H9 (cell line): ENCODE measurements around the gene VOPP1. TPM values are rescaled to one million over a fixed set of nuclear protein-coding genes. Genes with fewer than 3 reads are reported as not detected.
"Not testable (repeated sequence)": the region's sequence is repeated elsewhere in the genome, so short reads cannot be mapped to it uniquely, and the experiment has no call there.

ENCODE experiments used
- DNase-seq: peaks from one replicate; pipeline ENCODE4 v3.0.0-alpha.2; 2017
- H2AFZ ChIP-seq: one replicate; pipeline ENCODE4 v1.6.1; 2013; ENCODE audit warnings: mild to moderate bottlenecking, low read length, control low read depth, moderate library complexity
- H2AK5ac ChIP-seq: 2 replicates; pipeline ENCODE4 v1.6.1; 2013; ENCODE audit warnings: low read length, control low read depth, mixed read lengths; ENCODE audit not compliant: insufficient read length
- H2BK120ac ChIP-seq: one replicate; pipeline ENCODE4 v1.6.1; 2013; ENCODE audit warnings: low read depth, mild to moderate bottlenecking, low read length, control low read depth, inconsistent platforms; ENCODE audit not compliant: poor library complexity, severe bottlenecking
- H2BK12ac ChIP-seq: 2 replicates; pipeline ENCODE4 v1.6.1; 2013; ENCODE audit warnings: low read length, control low read depth, mixed read lengths, low read depth; ENCODE audit not compliant: insufficient read length
- H2BK15ac ChIP-seq: 2 replicates; pipeline ENCODE4 v1.6.1; 2013; ENCODE audit warnings: low read depth, low read length, control low read depth
- H2BK20ac ChIP-seq: one replicate; pipeline ENCODE4 v1.6.1; 2013; ENCODE audit warnings: low read depth, mild to moderate bottlenecking, low read length, control low read depth, inconsistent platforms; ENCODE audit not compliant: poor library complexity, severe bottlenecking
- H2BK5ac ChIP-seq: 2 replicates; pipeline ENCODE4 v1.6.1; 2013; ENCODE audit warnings: low read length, control low read depth, mixed read lengths; ENCODE audit not compliant: insufficient read length
- H3K14ac ChIP-seq: 2 replicates; pipeline ENCODE4 v1.6.1; 2013; ENCODE audit warnings: low read length, control low read depth; ENCODE audit not compliant: insufficient read depth
- H3K18ac ChIP-seq: 2 replicates; pipeline ENCODE4 v1.6.1; 2013; ENCODE audit warnings: low read depth, mild to moderate bottlenecking, mixed read lengths, low read length, control low read depth; ENCODE audit not compliant: insufficient read length
- H3K23ac ChIP-seq: 2 replicates; pipeline ENCODE4 v1.6.1; 2013; ENCODE audit warnings: low read length, control low read depth, mixed read lengths, low read depth; ENCODE audit not compliant: insufficient read length
- H3K23me2 ChIP-seq: 2 replicates; pipeline ENCODE4 v1.6.1; 2013; ENCODE audit warnings: low read depth, mild to moderate bottlenecking, mixed read lengths, low read length, control low read depth; ENCODE audit not compliant: insufficient read length, poor library complexity, severe bottlenecking
- H3K27ac ChIP-seq: 2 replicates; pipeline ENCODE4 v1.5.1; 2013; ENCODE audit warnings: low read length, control low read depth, mixed read lengths, low read depth; ENCODE audit not compliant: insufficient read length
- H3K27me3 ChIP-seq: 2 replicates; pipeline ENCODE4 v1.6.1; 2013; ENCODE audit warnings: low read length, control low read depth, inconsistent platforms; ENCODE audit not compliant: insufficient read depth
- H3K4ac ChIP-seq: 2 replicates; pipeline ENCODE4 v1.6.1; 2013; ENCODE audit warnings: low read depth, mild to moderate bottlenecking, control low read depth, inconsistent platforms, low read length, moderate library complexity
- H3K4me1 ChIP-seq: 2 replicates; pipeline ENCODE4 v1.6.1; 2013; ENCODE audit warnings: low read length, control low read depth, inconsistent platforms; ENCODE audit not compliant: insufficient read depth
- H3K4me2 ChIP-seq: 2 replicates; pipeline ENCODE4 v1.6.1; 2013; ENCODE audit warnings: low read length, control low read depth, mixed read lengths; ENCODE audit not compliant: insufficient read length, insufficient read depth
- H3K56ac ChIP-seq: 2 replicates; pipeline ENCODE4 v1.6.1; 2013; ENCODE audit warnings: low read depth, mild to moderate bottlenecking, mixed read lengths, low read length, control low read depth; ENCODE audit not compliant: insufficient read length
- H3K79me1 ChIP-seq: 2 replicates; pipeline ENCODE4 v1.6.1; 2013; ENCODE audit warnings: low read depth, mild to moderate bottlenecking, moderate library complexity, low read length, control low read depth, inconsistent platforms; ENCODE audit not compliant: insufficient read depth, poor library complexity, severe bottlenecking
- H3K79me2 ChIP-seq: 2 replicates; pipeline ENCODE4 v1.6.1; 2013; ENCODE audit warnings: low read length, control low read depth, inconsistent platforms; ENCODE audit not compliant: insufficient read depth
- H3K9ac ChIP-seq: 2 replicates; pipeline ENCODE4 v1.6.1; 2013; ENCODE audit warnings: low read length, control low read depth, mixed read lengths; ENCODE audit not compliant: insufficient read length; ENCODE audit errors: extremely low read depth
- H3K9me3 ChIP-seq: one replicate; pipeline ENCODE4 v1.6.1; 2013; ENCODE audit warnings: low read depth, low read length, inconsistent platforms; ENCODE audit not compliant: control insufficient read depth
- H3T11ph ChIP-seq: one replicate; pipeline ENCODE4 v1.6.1; 2013; ENCODE audit warnings: mild to moderate bottlenecking, low read length, control low read depth, inconsistent platforms
- H4K20me1 ChIP-seq: one replicate; pipeline ENCODE4 v1.6.1; 2013; ENCODE audit not compliant: control insufficient read depth, insufficient read length, insufficient read depth
- H4K5ac ChIP-seq: 2 replicates; pipeline ENCODE4 v1.6.1; 2013; ENCODE audit warnings: low read depth, mild to moderate bottlenecking, mixed read lengths, low read length, control low read depth; ENCODE audit not compliant: insufficient read length
- H4K8ac ChIP-seq: replicated peaks from 2 replicates; pipeline ENCODE4 v1.6.1; 2013; ENCODE audit warnings: low read length, control low read depth, mixed read lengths, low read depth; ENCODE audit not compliant: insufficient read length
- H4K91ac ChIP-seq: 2 replicates; pipeline ENCODE4 v1.6.1; 2013; ENCODE audit warnings: low read depth, mild to moderate bottlenecking, moderate library complexity, mixed read lengths, low read length, control low read depth; ENCODE audit not compliant: insufficient read length
- H3K27ac Mint-ChIP-seq, 3 experiments: 2 replicates in 2 of 3; 3 replicates in 1 of 3; pipeline ENCODE4 v1.8.0; 2020 to 2021; ENCODE audit warnings: mixed read lengths in 3 of 3, mild to moderate bottlenecking in 1 of 3, moderate library complexity in 1 of 3
- H3K27me3 Mint-ChIP-seq: 2 replicates; pipeline ENCODE4 v1.8.0; 2021; ENCODE audit warnings: low read depth, mild to moderate bottlenecking, moderate library complexity, mixed read lengths
- H3K36me3 Mint-ChIP-seq, 3 experiments: 2 replicates in 2 of 3; 3 replicates in 1 of 3; pipeline ENCODE4 v1.8.0; 2020 to 2021; ENCODE audit warnings: low read depth in 3 of 3, mixed read lengths in 3 of 3; ENCODE audit not compliant: insufficient read depth in 1 of 3
- H3K4me1 Mint-ChIP-seq, 2 experiments: 2 replicates each; pipeline ENCODE4 v1.8.0; 2020; ENCODE audit warnings: mixed read lengths in 2 of 2
- H3K4me3 Mint-ChIP-seq, 2 experiments: 2 replicates in 1 of 2; 3 replicates in 1 of 2; pipeline ENCODE4 v1.8.0; 2020 to 2021; ENCODE audit warnings: mild to moderate bottlenecking in 2 of 2, mixed read lengths in 2 of 2, moderate library complexity in 1 of 2
- H3K9me3 Mint-ChIP-seq, 2 experiments: 2 replicates in 1 of 2; 3 replicates in 1 of 2; pipeline ENCODE4 v1.8.0; 2020; ENCODE audit warnings: mild to moderate bottlenecking in 2 of 2, mixed read lengths in 2 of 2, moderate library complexity in 1 of 2
- CTCF ChIP-seq: fragments of 200-600 bp; sonication (generic); conservative IDR thresholded peaks from 3 replicates; pipeline ENCODE4 v1.8.0; 2021; ENCODE audit warnings: antibody characterized with exemption, mild to moderate bottlenecking
- WGBS: extraction: QIAGEN DNeasy Blood & Tissue Kit; methylation state at CpG from one replicate; pipeline ENCODE4 v1.1.7; 2013; ENCODE audit warnings: missing lambda C conversion rate, low lambda C conversion rate, mixed read lengths; ENCODE audit not compliant: insufficient read length; ENCODE audit errors: extremely low coverage; 5-methylcytosine and 5-hydroxymethylcytosine counted together
- total RNA-seq: library from RNA; stranded (reverse); gene quantifications from 2 replicates; pipeline ENCODE4 v1.2.1, GENCODE V29; 2021

VOPP1 gene
- total RNA-seq, 1 experiment from 2014 or later = 55.7 TPM

GRCh38 chr7:55618913-55619312 lies 46.6 kb upstream of the VOPP1 start:
- Mint-ChIP-seq H3K4me1 (no peaks in the 10 kb centered on the region), H3K9me3 (peaks cover 58 to 69% of the 10 kb centered on the region in 2 experiments), H3K27ac (no peak overlapping the region), H3K36me3 (peaks cover 4 to 8% (median 5%) of the 10 kb centered on the region in 3 experiments; a peak in 4 of 7 replicates), H3K27me3 (peaks cover 8% of the 10 kb centered on the region), H3K4me3 (no peak overlapping the region)
- no peak for TF ChIP-seq CTCF
- Histone ChIP-seq H3K4me2 (no peak overlapping the region), H3K27ac (no peak overlapping the region), H2BK120ac (no peak overlapping the region), H2AK5ac (no peak overlapping the region), H4K20me1 (no peaks in the 10 kb centered on the region), H3K27me3 (no peaks in the 10 kb centered on the region), H3K23ac (no peak overlapping the region), H2BK15ac (no peak overlapping the region), H3K23me2 (no peaks in the 10 kb centered on the region), H2AFZ (no peak overlapping the region), H3K79me1 (no peaks in the 10 kb centered on the region), H2BK5ac (no peak overlapping the region), H4K91ac (no peak overlapping the region), H3K56ac (no peak overlapping the region), H3K14ac (no peak overlapping the region), H3K79me2 (no peaks in the 10 kb centered on the region), H2BK20ac (no peak overlapping the region), H3T11ph (no peak overlapping the region), H3K9me3 (peaks cover 12% of the 10 kb centered on the region), H3K4ac (no peak overlapping the region), H3K4me1 (no peaks in the 10 kb centered on the region), H4K5ac (no peak overlapping the region), H2BK12ac (no peak overlapping the region), H4K8ac (no peak overlapping the region), H3K18ac (no peak overlapping the region), H3K9ac (no peak overlapping the region)
- DNase-seq = no peak
- no CpG with 5 or more reads among the region's 3 CpGs for WGBS

GRCh38 chr7:55614365-55615064 lies 42.2 kb upstream of the VOPP1 start:
- not testable (repeated sequence) for H3K79me1 ChIP-seq, H2BK20ac ChIP-seq, H3K27ac Mint-ChIP-seq, H3K56ac ChIP-seq, H2AK5ac ChIP-seq, H2BK5ac ChIP-seq, H3K4ac ChIP-seq, H3K4me1 Mint-ChIP-seq, DNase-seq, H4K91ac ChIP-seq, H4K5ac ChIP-seq, H3K79me2 ChIP-seq, H3K4me3 Mint-ChIP-seq, H3K4me2 ChIP-seq, H2BK15ac ChIP-seq, H2BK12ac ChIP-seq, H4K20me1 ChIP-seq, H3T11ph ChIP-seq, H3K36me3 Mint-ChIP-seq, H3K23me2 ChIP-seq, H3K9ac ChIP-seq, H4K8ac ChIP-seq, H3K27ac ChIP-seq, H3K9me3 ChIP-seq, H3K4me1 ChIP-seq, H3K14ac ChIP-seq, H3K23ac ChIP-seq, H3K27me3 ChIP-seq, H2AFZ ChIP-seq, H3K27me3 Mint-ChIP-seq, H3K18ac ChIP-seq, H2BK120ac ChIP-seq
- H3K9me3 Mint-ChIP-seq = peaks cover 23 to 33% of the 10 kb centered on the region in 2 experiments
- no CpG with 5 or more reads among the region's 2 CpGs for WGBS
